Measurements from ENCODE around the gene PIGL. TPM values are rescaled to one million over a fixed set of nuclear protein-coding genes. Genes with fewer than 3 reads are reported as not detected.
"Not testable (repeated sequence)": the region's sequence is repeated elsewhere in the genome, so short reads cannot be mapped to it uniquely, and the experiment has no call there.

Gene PIGL
- total RNA-seq: 27.4 and 32.7 TPM in 2 replicates

- intact Hi-C loops (cut with micrococcal nuclease): loop anchor here (1.0 to 10.0 kb wide), 8 partner anchors 12 to 828 kb away; partner anchors contain the start of genes CENPV, MPRIP, TRPV2 and UBB
Observed at GRCh38 chr17:16217002-16217635, at the start of gene PIGL. TSS of gene PIGL (plus strand) at chr17:16217210. CDS start at chr17:16217227, 17 bp downstream.

GRCh38 chr17:16171613-16172012 is 45.4 kb upstream of the PIGL start:
- intact Hi-C loops (cut with micrococcal nuclease): no loop called here

- intact Hi-C loops (cut with micrococcal nuclease): no loop called here
Observed at GRCh38 chr17:16178836-16179235, 38.2 kb upstream of the PIGL start.

GRCh38 chr17:16181581-16181980 is 35.4 kb upstream of the PIGL start:
- intact Hi-C loops (cut with micrococcal nuclease): no loop called here

- intact Hi-C loops (cut with micrococcal nuclease): no loop called here
Observed at GRCh38 chr17:16187642-16188041, 29.4 kb upstream of the PIGL start.

- intact Hi-C loops (cut with micrococcal nuclease): no loop called here
Observed at GRCh38 chr17:16189791-16190348, 27.1 kb upstream of the PIGL start.

GRCh38 chr17:16190703-16191360 is 26.2 kb upstream of the PIGL start:
- intact Hi-C loops (cut with micrococcal nuclease): no loop called here

- intact Hi-C loops (cut with micrococcal nuclease): no loop called here
Observed at GRCh38 chr17:16191604-16192003, 25.4 kb upstream of the PIGL start.

GRCh38 chr17:16194307-16194835 is 22.6 kb upstream of the PIGL start:
- intact Hi-C loops (cut with micrococcal nuclease): not testable (repeated sequence)

- intact Hi-C loops (cut with micrococcal nuclease): no loop called here
Observed at GRCh38 chr17:16197276-16197675, 19.7 kb upstream of the PIGL start.

GRCh38 chr17:16199093-16199492 is 17.9 kb upstream of the PIGL start:
- intact Hi-C loops (cut with micrococcal nuclease): no loop called here

- intact Hi-C loops (cut with micrococcal nuclease): not testable (repeated sequence)
Observed at GRCh38 chr17:16201693-16202131, 15.3 kb upstream of the PIGL start.

GRCh38 chr17:16202554-16203500 is 14.2 kb upstream of the PIGL start:
- intact Hi-C loops (cut with micrococcal nuclease): not testable (repeated sequence)

GRCh38 chr17:16204763-16205162 is 12.2 kb upstream of the PIGL start:
- intact Hi-C loops (cut with micrococcal nuclease): not testable (repeated sequence)

- intact Hi-C loops (cut with micrococcal nuclease): loop anchor here (10.0 kb wide), 2 partner anchors 203 to 833 kb away; partner anchors contain the start of genes MPRIP and TRPV2
Observed at GRCh38 chr17:16211590-16211989, 5.4 kb upstream of the PIGL start.

- intact Hi-C loops (cut with micrococcal nuclease): loop anchor here (10.0 kb wide), 2 partner anchors 202 to 832 kb away; partner anchors contain the start of genes MPRIP and TRPV2
Observed at GRCh38 chr17:16212793-16213192, 4.2 kb upstream of the PIGL start.

- intact Hi-C loops (cut with micrococcal nuclease): loop anchor here (1.0 to 10.0 kb wide), 9 partner anchors 72 to 830 kb away; partner anchors contain the start of genes MPRIP, TRPV2, TTC19 and ZSWIM7
Observed at GRCh38 chr17:16214190-16215001, 2.6 kb upstream of the PIGL start.

GRCh38 chr17:16215002-16215272 is 2.1 kb upstream of the PIGL start:
- intact Hi-C loops (cut with micrococcal nuclease): loop anchor here (1.0 to 10.0 kb wide), 8 partner anchors 71 to 830 kb away; partner anchors contain the start of genes MPRIP, TRPV2, TTC19 and ZSWIM7

GRCh38 chr17:16215273-16215964 is 1.6 kb upstream of the PIGL start, which contains the start of gene NCOR1:
TSS of gene NCOR1 (minus strand) at chr17:16215534. CDS start at chr17:16194569, 20,965 bp downstream.
- intact Hi-C loops (cut with micrococcal nuclease): loop anchor here (1.0 to 10.0 kb wide), 8 partner anchors 71 to 829 kb away; partner anchors contain the start of genes MPRIP, TRPV2, TTC19 and ZSWIM7
